NCI-H2227 treated with DMSO at 0.1 percent for 48 hours (cell line): ENCODE data around the gene CRAMP1.
"Not testable (repeated sequence)": the region's sequence is repeated elsewhere in the genome, so short reads cannot be mapped to it uniquely, and the experiment has no call there.

Experiments
- DNase-seq: peaks from one replicate; lab custom pipeline; 2025; lab: John Stamatoyannopoulos, UW

CRAMP1 gene

GRCh38 chr16:1612320-1613111, at the start of gene CRAMP1:
Gene CRAMP1, plus strand, starts transcription at chr16:1612360. Its CDS starts 2,280 bp downstream, at chr16:1614640.
- no peak for DNase-seq

GRCh38 chr16:1563786-1564185, 48.4 kb upstream of the CRAMP1 start:
- no peak for DNase-seq

- no peak for DNase-seq
These were observed 47.8 kb upstream of the CRAMP1 start for GRCh38 chr16:1564325-1564724.

GRCh38 chr16:1565083-1565805, 46.9 kb upstream of the CRAMP1 start:
- no peak for DNase-seq

GRCh38 chr16:1567988-1568387, 44.2 kb upstream of the CRAMP1 start:
- no peak for DNase-seq

GRCh38 chr16:1571012-1571671, 41.0 kb upstream of the CRAMP1 start:
- no peak for DNase-seq

- DNase-seq = no peak
These were observed 39.5 kb upstream of the CRAMP1 start for GRCh38 chr16:1572673-1573072.

- DNase-seq = no peak
These were observed 38.9 kb upstream of the CRAMP1 start for GRCh38 chr16:1573301-1573700.

GRCh38 chr16:1575578-1575977, 36.6 kb upstream of the CRAMP1 start:
- no peak for DNase-seq

GRCh38 chr16:1579214-1579613, 32.9 kb upstream of the CRAMP1 start:
- no peak for DNase-seq

GRCh38 chr16:1580256-1580655, 31.9 kb upstream of the CRAMP1 start:
- no peak for DNase-seq

GRCh38 chr16:1580956-1581355, 31.2 kb upstream of the CRAMP1 start:
- DNase-seq = no peak

GRCh38 chr16:1581804-1582203, 30.4 kb upstream of the CRAMP1 start:
- no peak for DNase-seq

GRCh38 chr16:1583180-1583579, 29.0 kb upstream of the CRAMP1 start:
- no peak for DNase-seq

- no peak for DNase-seq
These were observed 27.2 kb upstream of the CRAMP1 start for GRCh38 chr16:1584926-1585484.

- no peak for DNase-seq
These were observed 21.8 kb upstream of the CRAMP1 start for GRCh38 chr16:1590366-1590765.

GRCh38 chr16:1590930-1591705, 21.0 kb upstream of the CRAMP1 start:
- DNase-seq = no peak

GRCh38 chr16:1592446-1592845, 19.7 kb upstream of the CRAMP1 start:
- DNase-seq = no peak

GRCh38 chr16:1595511-1595910, 16.6 kb upstream of the CRAMP1 start:
- not testable (repeated sequence) for DNase-seq

GRCh38 chr16:1596516-1596915, 15.6 kb upstream of the CRAMP1 start:
- no peak for DNase-seq

- DNase-seq = no peak
These were observed 15.0 kb upstream of the CRAMP1 start for GRCh38 chr16:1597154-1597553.

GRCh38 chr16:1601031-1601430, 11.1 kb upstream of the CRAMP1 start:
- DNase-seq = no peak
